ENCODE data around the gene MTMR2. TPM values are rescaled to one million over a fixed set of nuclear protein-coding genes. Genes with fewer than 3 reads are reported as not detected.

MTMR2 gene
- total RNA-seq, 1 experiment from 2014 or later = 28.9 TPM

DNA sequence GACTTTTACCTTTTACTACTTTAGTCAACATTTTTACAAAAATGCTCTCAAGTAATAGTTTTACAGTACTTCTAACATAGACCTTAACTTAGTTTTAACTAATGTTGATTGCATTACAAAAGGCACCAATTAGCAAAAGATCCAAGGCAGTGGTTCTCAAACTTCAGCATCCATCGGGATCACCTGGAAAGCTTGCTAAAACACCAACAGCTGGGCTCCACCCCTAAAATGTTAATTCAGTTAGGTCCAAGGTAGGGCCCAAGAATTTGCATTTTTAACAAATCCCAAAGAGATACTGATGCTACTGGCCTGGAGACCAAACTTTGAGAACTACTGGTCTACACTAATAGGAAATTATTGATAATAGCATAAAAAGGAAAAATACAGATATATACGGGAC, 5.9 kb downstream of the MTMR2 start:
- DNase-seq (ENCODE audit: low spot score) = no peak

GRCh38 chr11:95917193-95918036, 6.5 kb downstream of the MTMR2 start:
- no peak for DNase-seq (ENCODE audit: low spot score)

- no peak for DNase-seq (ENCODE audit: low spot score)
Measured at GRCh38 chr11:95916049-95916448, 7.9 kb downstream of the MTMR2 start.

DNA sequence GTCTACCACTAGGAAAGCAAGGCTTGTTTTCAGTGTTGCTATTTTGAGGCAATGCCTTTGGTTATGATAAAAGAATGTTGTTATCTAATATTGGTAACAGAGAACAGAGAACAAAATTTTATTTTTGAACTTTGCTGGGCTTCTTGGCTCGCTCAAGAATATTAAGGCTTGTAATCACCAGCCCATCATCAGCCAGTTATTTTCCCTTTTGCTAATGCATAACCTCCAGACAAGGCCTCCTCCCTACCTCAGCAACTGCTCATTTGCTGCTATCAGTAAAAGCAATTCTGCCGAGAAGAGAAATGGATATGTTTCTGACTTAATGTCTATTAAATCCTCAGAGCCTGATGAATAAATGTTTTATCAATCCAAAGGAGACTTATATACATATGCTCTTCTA, 8.9 kb downstream of the MTMR2 start:
- DNase-seq (ENCODE audit: low spot score) = no peak

GRCh38 chr11:95913830-95914615, 9.9 kb downstream of the MTMR2 start:
- DNase-seq (ENCODE audit: low spot score) = no peak

- DNase-seq (ENCODE audit: low spot score) = no peak
Measured at GRCh38 chr11:95912902-95913560, 10.9 kb downstream of the MTMR2 start.

GRCh38 chr11:95911369-95911759, 12.5 kb downstream of the MTMR2 start:
- DNase-seq (ENCODE audit: low spot score) = no peak

GRCh38 chr11:95910638-95911368, 13.1 kb downstream of the MTMR2 start:
- no peak for DNase-seq (ENCODE audit: low spot score)

DNA sequence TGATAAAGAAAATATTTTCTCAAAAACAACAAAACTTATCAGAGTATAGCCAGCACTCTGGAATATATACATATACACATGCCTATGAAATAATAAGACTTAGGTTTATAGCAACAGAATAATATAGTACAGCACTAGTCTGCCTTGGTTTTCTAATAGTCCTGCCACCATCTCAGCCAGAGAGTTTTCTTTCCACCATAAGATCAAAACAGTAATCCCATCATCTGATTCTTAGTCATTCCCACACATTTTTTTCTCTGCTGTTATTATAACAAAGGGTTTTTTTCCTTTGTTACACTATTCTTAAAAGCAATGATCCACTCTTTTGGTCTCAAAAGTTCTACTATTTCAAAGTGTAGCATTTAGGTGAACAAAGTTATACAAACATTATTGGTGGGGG, 15.1 kb downstream of the MTMR2 start:
- no peak for DNase-seq (ENCODE audit: low spot score)

DNA sequence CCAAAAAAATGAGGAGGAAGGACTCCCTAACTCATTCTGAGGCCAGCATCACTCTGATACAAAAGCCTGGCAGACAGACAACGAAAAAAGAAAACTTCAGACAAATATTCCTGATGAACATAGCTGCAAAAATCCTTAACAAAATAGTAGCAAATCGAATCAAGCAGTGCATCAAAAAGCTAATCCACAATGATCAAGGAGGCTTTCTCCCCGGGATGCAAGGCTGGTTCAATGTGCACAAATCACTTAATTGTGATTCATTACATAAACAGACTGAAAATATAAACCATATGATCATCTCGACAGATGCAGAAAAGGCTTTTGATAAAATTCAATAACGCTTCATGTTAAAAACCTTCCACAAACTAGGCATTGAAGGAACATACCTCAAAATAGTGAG, 16.4 kb downstream of the MTMR2 start:
- DNase-seq (ENCODE audit: low spot score) = no peak

DNA sequence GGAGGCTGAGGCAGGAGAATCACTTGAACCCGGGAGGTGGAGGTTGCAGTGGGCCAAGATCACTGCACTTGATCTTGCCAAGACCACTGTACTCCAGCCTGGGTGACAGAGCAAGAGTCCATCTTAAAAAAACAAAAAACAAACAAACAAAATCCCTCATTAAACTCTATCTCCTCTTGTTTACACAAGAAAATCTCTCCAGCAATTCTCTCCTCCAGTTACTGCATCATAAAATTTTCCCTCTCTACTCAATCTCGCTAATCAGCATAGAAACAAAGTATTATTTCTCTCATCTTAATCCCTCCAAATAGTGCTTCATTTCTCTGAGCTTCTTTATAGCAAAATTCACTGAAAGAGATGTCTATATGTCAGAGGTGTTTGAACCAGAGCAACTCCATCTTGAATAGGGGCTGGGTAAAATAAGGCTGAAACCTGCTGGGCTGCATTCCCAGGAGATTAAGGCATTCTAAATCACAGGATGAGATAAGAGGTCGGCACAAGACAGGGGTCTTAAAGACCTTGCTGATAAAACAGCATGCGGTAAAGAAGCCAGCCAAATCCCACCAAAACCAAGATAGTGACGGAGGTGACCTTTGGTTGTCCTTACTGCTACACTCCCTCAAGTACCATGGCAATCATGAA, 19.8 kb downstream of the MTMR2 start:
- DNase-seq (ENCODE audit: low spot score) = no peak

GRCh38 chr11:95898782-95899181, 25.1 kb downstream of the MTMR2 start:
- DNase-seq (ENCODE audit: low spot score) = no peak

- no peak for DNase-seq (ENCODE audit: low spot score)
Measured at GRCh38 chr11:95897731-95898130, 26.2 kb downstream of the MTMR2 start.

DNA sequence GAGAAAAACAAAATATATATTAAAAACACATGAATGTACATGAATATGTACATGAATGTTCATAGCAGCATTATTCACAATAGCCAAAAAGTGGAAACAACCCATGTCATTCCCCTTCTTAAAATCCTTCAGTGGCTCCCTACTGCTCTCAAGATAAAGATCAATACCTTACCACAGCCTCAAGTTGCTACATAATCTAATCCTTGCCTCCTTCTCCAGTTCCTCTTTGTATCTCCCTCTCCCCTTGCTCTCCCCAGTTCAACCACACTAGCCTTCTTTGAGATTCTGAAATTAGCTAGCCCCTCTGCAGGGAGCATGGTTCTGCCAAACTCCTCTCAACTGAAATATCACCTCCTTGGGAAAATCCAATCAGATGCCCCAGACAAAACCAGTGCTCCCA, 28.1 kb downstream of the MTMR2 start:
- DNase-seq (ENCODE audit: low spot score) = no peak

DNA sequence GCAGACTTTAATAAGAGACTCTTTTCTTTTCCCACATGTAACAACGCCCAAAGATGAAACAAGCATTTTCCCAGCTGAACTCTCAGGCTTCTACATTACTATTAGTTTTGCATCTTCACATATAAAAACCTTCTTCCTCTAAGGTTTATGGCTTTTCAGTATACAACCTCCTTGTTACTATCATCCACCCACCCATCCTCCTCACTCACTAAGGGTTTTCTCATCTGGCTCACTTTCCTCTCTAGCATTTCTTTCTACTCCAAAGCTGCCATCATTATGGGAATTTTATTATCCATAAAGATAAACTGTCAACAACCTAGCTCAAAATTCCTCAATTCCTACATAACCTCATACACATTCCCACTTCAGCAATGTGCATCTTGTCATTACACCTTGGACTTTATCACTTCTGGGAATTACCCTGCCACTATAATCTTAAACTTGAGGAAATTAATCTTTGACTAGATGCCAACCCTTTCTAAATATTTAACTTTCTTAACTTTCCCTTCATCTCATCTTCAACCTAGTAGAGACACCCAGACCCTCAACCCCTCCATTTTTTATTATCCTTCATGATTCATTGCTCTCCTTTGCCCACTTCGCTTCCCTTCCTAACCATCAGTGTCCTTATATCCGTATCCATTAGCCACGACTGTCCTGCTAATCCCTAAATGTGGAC, 30.9 kb downstream of the MTMR2 start:
- DNase-seq (ENCODE audit: low spot score) = no peak

DNA sequence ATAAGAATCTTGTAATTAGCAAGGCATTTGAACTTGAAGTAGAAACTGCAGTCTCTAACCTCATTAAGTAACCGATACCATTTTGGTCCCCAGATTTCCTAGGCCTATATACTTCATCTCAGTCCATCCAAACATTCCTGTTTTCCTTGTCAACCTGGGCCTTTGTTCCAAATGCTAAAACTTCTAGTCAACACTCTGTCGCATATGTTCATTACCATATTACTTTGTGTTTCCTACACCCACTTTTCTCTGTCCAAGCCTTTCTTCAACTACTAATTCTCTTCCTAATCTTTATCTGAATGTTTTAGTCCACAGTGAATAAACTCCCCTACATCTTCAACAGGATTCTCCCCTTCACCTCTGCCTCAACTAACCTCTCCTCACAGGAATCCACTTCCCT, 31.4 kb downstream of the MTMR2 start:
- no peak for DNase-seq (ENCODE audit: low spot score)

DNA sequence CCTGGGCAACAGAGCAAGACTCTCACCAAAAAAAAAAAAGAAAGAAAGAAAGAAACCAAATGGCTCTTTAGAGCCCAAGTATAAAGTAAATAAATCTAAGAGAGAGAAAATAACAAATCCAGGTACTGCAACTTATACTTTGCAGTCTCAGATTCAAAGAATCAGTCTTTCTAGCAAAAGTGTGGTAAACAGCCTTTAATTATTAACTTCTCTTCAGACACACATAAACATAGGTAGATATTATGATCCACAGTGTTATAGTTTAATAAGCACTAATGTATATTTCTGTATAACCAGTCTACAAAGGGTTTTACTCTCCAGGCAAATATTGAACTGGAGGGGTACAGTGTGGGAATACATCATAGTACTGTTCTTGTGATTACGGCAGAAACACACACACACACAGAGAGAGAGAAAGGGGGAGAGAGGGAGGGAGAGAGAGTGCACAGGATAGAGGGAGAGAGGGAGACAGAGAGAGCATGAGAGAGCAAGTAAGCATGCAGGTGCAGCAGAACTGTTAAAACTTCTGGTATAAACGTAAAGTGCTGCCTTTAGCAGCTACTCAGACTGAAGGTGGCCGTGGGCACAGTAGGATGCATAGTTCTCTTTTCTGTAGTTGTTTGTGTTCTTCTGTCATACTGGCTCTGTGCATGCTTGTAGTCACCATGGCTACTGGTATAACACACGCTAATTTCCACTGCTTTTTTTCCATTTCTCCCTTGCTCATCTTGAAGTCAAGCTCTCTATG, 32.3 kb downstream of the MTMR2 start:
- no peak for DNase-seq (ENCODE audit: low spot score)

DNA sequence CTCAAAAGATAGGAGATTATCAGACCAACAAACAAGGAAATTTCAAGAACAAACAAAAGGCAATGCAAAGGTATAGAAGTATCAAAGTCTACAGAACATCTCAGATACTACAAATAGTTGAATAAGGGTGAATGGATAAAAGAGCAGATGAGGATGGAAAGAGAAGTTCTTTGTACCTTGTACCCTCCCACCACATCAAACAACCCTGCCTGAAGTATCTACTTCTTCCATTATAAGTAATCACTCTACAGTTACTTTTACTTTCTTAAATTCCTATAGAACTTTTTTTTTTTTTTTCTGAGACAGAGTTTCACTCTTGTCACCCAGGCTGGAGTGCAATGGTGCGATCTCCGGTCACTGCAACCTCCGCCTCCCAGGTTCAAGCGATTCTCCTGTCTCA, 35.1 kb downstream of the MTMR2 start:
- DNase-seq (ENCODE audit: low spot score) = no peak

- no peak for DNase-seq (ENCODE audit: low spot score)
Measured at GRCh38 chr11:95888439-95888838, 35.5 kb downstream of the MTMR2 start.

DNA sequence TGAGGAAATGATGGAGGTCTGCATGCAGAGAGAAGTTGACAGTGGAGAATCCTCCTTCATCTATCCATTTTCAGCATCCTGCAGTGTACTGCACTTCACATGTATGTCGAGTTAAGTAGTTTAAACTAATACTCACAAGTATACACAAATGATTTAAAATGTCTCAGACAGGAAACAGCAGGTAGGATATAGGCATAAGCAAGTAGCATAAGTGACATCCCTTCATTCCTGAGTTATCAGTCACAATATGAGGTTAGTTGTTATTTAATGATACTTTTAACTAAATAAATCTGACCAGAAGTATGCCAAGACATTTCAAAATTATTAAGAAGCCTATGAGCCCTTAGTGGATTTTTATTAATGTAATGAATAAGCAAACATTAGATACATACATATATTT, 37.4 kb downstream of the MTMR2 start:
- no peak for DNase-seq (ENCODE audit: low spot score)

Measured in H4 (cell line).